Liver (tissue), 2 donors: ENCODE data around the gene ADAMTS16.

Experiments used
- TF ChIP-seq, protein P1 (sequence below): IDR thresholded peaks from 2 replicates; pipeline ENCODE4 v1.6.1; 2016; ENCODE audit warnings: antibody characterized with exemption
- TF ChIP-seq, protein P2 (sequence below): fragments of 150-350 bp; IDR thresholded peaks from 2 replicates; pipeline ENCODE4 v1.5.1; 2017; ENCODE audit warnings: improper control_type of control experiment, low read depth, low read length; ENCODE audit not compliant: missing input control
- donor health status: healthy.

DNA sequence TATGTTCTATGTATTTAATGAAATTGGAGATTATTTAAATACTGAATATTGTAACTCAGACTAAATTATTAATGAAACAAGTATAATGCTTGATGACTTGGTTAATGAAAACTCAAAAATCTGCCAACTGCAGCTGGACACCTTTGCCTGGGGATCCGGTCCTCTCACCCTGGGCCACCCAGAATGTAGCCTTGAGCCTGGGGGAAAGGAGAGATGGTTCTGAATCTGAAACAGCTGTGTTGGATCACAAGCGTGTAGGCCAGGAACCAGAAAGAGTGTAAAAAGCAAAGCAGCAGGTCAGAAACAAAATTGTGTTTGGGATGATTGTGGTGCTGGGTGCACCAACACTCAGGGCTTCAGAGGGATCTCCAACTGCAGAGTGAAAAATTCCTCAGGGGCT lies 38.5 kb downstream of the ADAMTS16 start:
- TF ChIP-seq, protein P1, sequence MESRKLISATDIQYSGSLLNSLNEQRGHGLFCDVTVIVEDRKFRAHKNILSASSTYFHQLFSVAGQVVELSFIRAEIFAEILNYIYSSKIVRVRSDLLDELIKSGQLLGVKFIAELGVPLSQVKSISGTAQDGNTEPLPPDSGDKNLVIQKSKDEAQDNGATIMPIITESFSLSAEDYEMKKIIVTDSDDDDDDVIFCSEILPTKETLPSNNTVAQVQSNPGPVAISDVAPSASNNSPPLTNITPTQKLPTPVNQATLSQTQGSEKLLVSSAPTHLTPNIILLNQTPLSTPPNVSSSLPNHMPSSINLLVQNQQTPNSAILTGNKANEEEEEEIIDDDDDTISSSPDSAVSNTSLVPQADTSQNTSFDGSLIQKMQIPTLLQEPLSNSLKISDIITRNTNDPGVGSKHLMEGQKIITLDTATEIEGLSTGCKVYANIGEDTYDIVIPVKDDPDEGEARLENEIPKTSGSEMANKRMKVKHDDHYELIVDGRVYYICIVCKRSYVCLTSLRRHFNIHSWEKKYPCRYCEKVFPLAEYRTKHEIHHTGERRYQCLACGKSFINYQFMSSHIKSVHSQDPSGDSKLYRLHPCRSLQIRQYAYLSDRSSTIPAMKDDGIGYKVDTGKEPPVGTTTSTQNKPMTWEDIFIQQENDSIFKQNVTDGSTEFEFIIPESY: no peak
- TF ChIP-seq, protein P2, sequence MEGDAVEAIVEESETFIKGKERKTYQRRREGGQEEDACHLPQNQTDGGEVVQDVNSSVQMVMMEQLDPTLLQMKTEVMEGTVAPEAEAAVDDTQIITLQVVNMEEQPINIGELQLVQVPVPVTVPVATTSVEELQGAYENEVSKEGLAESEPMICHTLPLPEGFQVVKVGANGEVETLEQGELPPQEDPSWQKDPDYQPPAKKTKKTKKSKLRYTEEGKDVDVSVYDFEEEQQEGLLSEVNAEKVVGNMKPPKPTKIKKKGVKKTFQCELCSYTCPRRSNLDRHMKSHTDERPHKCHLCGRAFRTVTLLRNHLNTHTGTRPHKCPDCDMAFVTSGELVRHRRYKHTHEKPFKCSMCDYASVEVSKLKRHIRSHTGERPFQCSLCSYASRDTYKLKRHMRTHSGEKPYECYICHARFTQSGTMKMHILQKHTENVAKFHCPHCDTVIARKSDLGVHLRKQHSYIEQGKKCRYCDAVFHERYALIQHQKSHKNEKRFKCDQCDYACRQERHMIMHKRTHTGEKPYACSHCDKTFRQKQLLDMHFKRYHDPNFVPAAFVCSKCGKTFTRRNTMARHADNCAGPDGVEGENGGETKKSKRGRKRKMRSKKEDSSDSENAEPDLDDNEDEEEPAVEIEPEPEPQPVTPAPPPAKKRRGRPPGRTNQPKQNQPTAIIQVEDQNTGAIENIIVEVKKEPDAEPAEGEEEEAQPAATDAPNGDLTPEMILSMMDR: no peak
